T47D (cell line): Measurements from ENCODE around the gene GARIN3.
"Not testable (repeated sequence)": the region's sequence is repeated elsewhere in the genome, so short reads cannot be mapped to it uniquely, and the experiment has no call there.

Experiments used
- DNase-seq, 2 experiments: peaks; one replicate each; pipeline versions ENCODE4 v3.0.0 to v3.0.0-alpha.2; 2011 to 2012; ENCODE audit warnings: low read depth in 1 of 2, low spot score in 1 of 2
- JUND ChIP-seq: IDR thresholded peaks from 2 replicates; pipeline ENCODE4 v1.6.1; 2012; ENCODE audit warnings: low read depth
- in situ Hi-C: cut with HindIII; loops from 2 replicates; pipeline ENCODE4 v1.10.0; 2016; ENCODE audit warnings: low sequenced_read_pairs, low pct_unique_long_range_greater_than_20kb

GARIN3 gene

GRCh38 chr5:157197086-157197485 lies 31.0 kb upstream of the GARIN3 start:
- TF ChIP-seq JUND, result no peak
- DNase-seq, result no peak
- in situ Hi-C loops, result no loop called here

GRCh38 chr5:157196045-157196444 lies 30.0 kb upstream of the GARIN3 start:
- in situ Hi-C loops, result no loop called here
- no peak for TF ChIP-seq JUND
- no peak for DNase-seq

GRCh38 chr5:157193699-157194424 lies 27.8 kb upstream of the GARIN3 start:
- no peak for TF ChIP-seq JUND

GRCh38 chr5:157189223-157189622 lies 23.2 kb upstream of the GARIN3 start:
- DNase-seq, result no peak
- no peak for TF ChIP-seq JUND
- in situ Hi-C loops, result no loop called here

More at GRCh38 chr5:157193699-157194424, 27.8 kb upstream of the GARIN3 start:
- no peak for DNase-seq
- in situ Hi-C loops, result no loop called here

GRCh38 chr5:157188270-157188669 lies 22.2 kb upstream of the GARIN3 start:
- in situ Hi-C loops, result no loop called here
- no peak for DNase-seq
- no peak for TF ChIP-seq JUND

- DNase-seq, result no peak
- no peak for TF ChIP-seq JUND
- in situ Hi-C loops, result no loop called here
Observed at GRCh38 chr5:157187046-157187754, 21.1 kb upstream of the GARIN3 start.

- no peak for DNase-seq
- in situ Hi-C loops, result no loop called here
- TF ChIP-seq JUND, result no peak
Observed at GRCh38 chr5:157186309-157187045, 20.4 kb upstream of the GARIN3 start.

GRCh38 chr5:157185122-157185521 lies 19.1 kb upstream of the GARIN3 start:
- DNase-seq, in situ Hi-C loops: not testable (repeated sequence)

- no peak for TF ChIP-seq JUND
- no peak for DNase-seq
- in situ Hi-C loops, result no loop called here
Observed at GRCh38 chr5:157184117-157184670, 18.1 kb upstream of the GARIN3 start.

GRCh38 chr5:157182143-157182757 lies 16.2 kb upstream of the GARIN3 start:
- in situ Hi-C loops, result no loop called here
- no peak for DNase-seq
- TF ChIP-seq JUND, result no peak

GRCh38 chr5:157180374-157181264 lies 14.6 kb upstream of the GARIN3 start, which contains the start of gene ITK:
Gene ITK, plus strand, starts transcription at chr5:157180840. Its CDS starts 138 bp downstream, at chr5:157180978.
- in situ Hi-C loops, result no loop called here

More at GRCh38 chr5:157180374-157181264, 14.6 kb upstream of the GARIN3 start, which contains the start of gene ITK:
- no peak for TF ChIP-seq JUND
- no peak for DNase-seq
